Measurements from ENCODE around the gene MESD. TPM values are rescaled to one million over a fixed set of nuclear protein-coding genes. Genes with fewer than 3 reads are reported as not detected.

Gene MESD
- total RNA-seq, 5 donors from 2014 or later (not counting 1 experiment from before 2014, with no cell fraction given) = 17.7 to 32.8 (median 30.7) TPM

DNA sequence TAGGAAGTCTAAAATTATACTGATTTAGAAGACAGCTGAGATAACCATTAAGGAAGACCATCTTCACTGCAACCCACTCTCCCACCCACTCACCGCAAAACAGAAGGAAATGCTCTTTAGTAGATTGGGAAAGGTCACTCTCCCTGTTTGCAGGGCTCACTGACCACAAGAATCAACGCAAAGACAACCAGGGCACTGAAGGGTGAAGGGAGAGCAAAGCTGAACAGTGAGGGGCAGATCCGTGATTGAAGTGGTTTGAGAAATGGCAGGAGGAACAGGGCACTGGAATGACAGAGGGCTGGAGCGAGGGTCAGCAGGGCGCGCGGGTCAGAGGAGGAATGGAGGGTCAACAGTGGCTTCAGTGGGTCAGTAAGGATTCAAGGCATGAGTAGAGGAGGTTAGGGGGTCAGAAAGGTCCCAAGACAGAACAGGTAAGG lies 520 bp downstream of the MESD start:
- no peak for ATAC-seq (replicated peaks in 1 of 4)
- peaks cover 30 to 36% of the 10 kb centered on the region in 2 experiments for H3K4me1 ChIP-seq (ENCODE audit: control insufficient read depth in 1 of 2, extremely low read depth in 1 of 2, insufficient read depth in 2 of 2, low read length in 2 of 2)
- whole genome bisulfite sequencing (ENCODE audit: insufficient coverage) = 0% methylated on average over 6 of the region's 7 CpGs

GRCh38 chr15:80988148-80988796 lies 1.3 kb downstream of the MESD start:
- Histone ChIP-seq H3K4me3 (ENCODE audit: control insufficient read depth in 1 of 2, extremely low read depth in 1 of 2, low read length in 1 of 2) (peak overlapping the region; percentile 94 to 97), H3K36me3 (ENCODE audit: control insufficient read depth in 2 of 2, extremely low read depth in 1 of 2, insufficient read depth in 1 of 2, low read length in 1 of 2) (peaks cover 0 to 3% of the 10 kb centered on the region in 2 donors), H3K4me1 (ENCODE audit: control insufficient read depth in 1 of 2, extremely low read depth in 1 of 2, insufficient read depth in 2 of 2, low read length in 2 of 2) (peaks cover 30 to 36% of the 10 kb centered on the region in 2 experiments), H3K27ac (ENCODE audit: low read length) (no peak overlapping the region), H3K9me3 (no peaks in the 10 kb centered on the region), H3K27me3 (replicated peaks in 1 of 2; ENCODE audit: control insufficient read depth in 2 of 2, extremely low read depth in 1 of 2, insufficient read depth in 2 of 2, low read length in 1 of 2) (no peaks in the 10 kb centered on the region)
- H3K4me3 Mint-ChIP-seq = peak overlapping the region; percentile 92 to 99 (median 98)
- POLR2A ChIA-PET = interaction anchor here (0.7 to 0.8 kb wide), 2 partner anchors 9 to 18 kb away, joined by 3 to 5 read pairs; no protein-coding TSS in a partner anchor
- peaks cover 74 to 80% (median 80%) of the 10 kb centered on the region in 3 donors for H3K4me1 Mint-ChIP-seq
- WGBS (ENCODE audit: insufficient coverage) = no CpG with 5 or more reads among the region's 8 CpGs
- no peaks in the 10 kb centered on the region for H3K9me3 Mint-ChIP-seq
- DNase-seq = no peak
- H3K27ac Mint-ChIP-seq = peak overlapping the region; percentile 98
- no peaks in the 10 kb centered on the region for H3K27me3 Mint-ChIP-seq
- no peak for ATAC-seq (replicated peaks in 1 of 4)
- CTCF ChIA-PET = no interaction called here
- H3K36me3 Mint-ChIP-seq = peaks cover 15% of the 10 kb centered on the region

More for the DNA sequence above, 520 bp downstream of the MESD start:
- no peaks in the 10 kb centered on the region for H3K9me3 ChIP-seq
- Mint-ChIP-seq H3K4me3 (peak overlapping the region; percentile 92 to 99 (median 98)), H3K4me1 (peaks cover 68 to 74% (median 74%) of the 10 kb centered on the region in 3 donors), H3K27ac (peak overlapping the region; percentile 98), H3K9me3 (no peaks in the 10 kb centered on the region), H3K27me3 (no peaks in the 10 kb centered on the region), H3K36me3 (peaks cover 12% of the 10 kb centered on the region)
- H3K27me3 ChIP-seq (replicated peaks in 1 of 2; ENCODE audit: control insufficient read depth in 2 of 2, extremely low read depth in 1 of 2, insufficient read depth in 2 of 2, low read length in 1 of 2) = no peaks in the 10 kb centered on the region
- CTCF ChIA-PET = no interaction called here
- peak overlapping the region; percentile 94 to 97 for H3K4me3 ChIP-seq (ENCODE audit: control insufficient read depth in 1 of 2, extremely low read depth in 1 of 2, low read length in 1 of 2)
- no peak for DNase-seq
- POLR2A ChIA-PET = interaction anchor here in 1 of 2 donors (0.8 kb wide), 1 partner anchor 18 kb away, joined by 5 read pairs; no protein-coding TSS in a partner anchor
- peak overlapping the region; percentile 84 for H3K27ac ChIP-seq (ENCODE audit: low read length)
- H3K36me3 ChIP-seq (ENCODE audit: control insufficient read depth in 2 of 2, extremely low read depth in 1 of 2, insufficient read depth in 1 of 2, low read length in 1 of 2) = peaks cover 0 to 3% of the 10 kb centered on the region in 2 donors

DNA sequence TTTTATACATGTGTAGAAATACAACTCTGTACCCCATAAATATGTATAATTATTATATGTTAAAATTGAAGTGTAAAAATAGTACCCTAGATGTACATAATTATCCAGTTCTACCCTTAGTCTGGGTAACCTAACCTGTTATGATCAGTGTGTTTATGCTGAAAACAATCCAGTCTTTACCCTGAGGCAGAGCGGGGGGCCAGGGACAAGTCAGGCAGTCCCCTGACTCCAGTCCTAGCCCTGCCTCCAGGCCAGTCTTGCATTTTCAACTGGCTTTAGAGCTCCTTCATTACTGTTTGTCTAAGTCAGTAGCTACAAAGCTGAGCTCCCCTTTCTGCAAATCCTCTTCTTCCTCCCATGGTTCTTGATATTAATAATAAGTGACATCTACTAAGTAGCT lies 3.1 kb downstream of the MESD start:
- no peak overlapping the region for H3K27ac ChIP-seq (ENCODE audit: low read length)
- H3K4me1 ChIP-seq (ENCODE audit: control insufficient read depth in 1 of 2, extremely low read depth in 1 of 2, insufficient read depth in 2 of 2, low read length in 2 of 2) = peaks cover 28 to 40% of the 10 kb centered on the region in 2 experiments
- H3K36me3 ChIP-seq (ENCODE audit: control insufficient read depth in 2 of 2, extremely low read depth in 1 of 2, insufficient read depth in 1 of 2, low read length in 1 of 2) = peaks cover 0 to 13% of the 10 kb centered on the region in 2 donors
- no peaks in the 10 kb centered on the region for H3K9me3 ChIP-seq
- DNase-seq (no peak), ATAC-seq (replicated peaks in 1 of 4) (no peak)
- H3K4me1 Mint-ChIP-seq = peaks cover 78 to 84% (median 82%) of the 10 kb centered on the region in 3 donors
- H3K27me3 Mint-ChIP-seq = no peaks in the 10 kb centered on the region
- no peak overlapping the region for H3K27ac Mint-ChIP-seq
- H3K4me3 ChIP-seq (ENCODE audit: control insufficient read depth in 1 of 2, extremely low read depth in 1 of 2, low read length in 1 of 2) = no peak overlapping the region
- no peaks in the 10 kb centered on the region for H3K9me3 Mint-ChIP-seq
- POLR2A ChIA-PET = no interaction called here
- CTCF ChIA-PET = interaction anchor here in 1 of 2 donors (0.7 to 1.0 kb wide), 2 partner anchors 18 to 22 kb away, joined by 3 read pairs; no protein-coding TSS in a partner anchor
- peaks cover 25% of the 10 kb centered on the region for H3K36me3 Mint-ChIP-seq
- no peaks in the 10 kb centered on the region for H3K27me3 ChIP-seq (replicated peaks in 1 of 2; ENCODE audit: control insufficient read depth in 2 of 2, extremely low read depth in 1 of 2, insufficient read depth in 2 of 2, low read length in 1 of 2)
- WGBS (ENCODE audit: insufficient coverage) = 100% methylated on average over 1 of the region's 1 CpG
- peak overlapping the region in 1 of 3 donors; percentile 99 for H3K4me3 Mint-ChIP-seq

- Histone ChIP-seq H3K27ac (ENCODE audit: low read length) (no peak overlapping the region), H3K4me3 (ENCODE audit: control insufficient read depth in 1 of 2, extremely low read depth in 1 of 2, low read length in 1 of 2) (no peak overlapping the region), H3K4me1 (ENCODE audit: control insufficient read depth in 1 of 2, extremely low read depth in 1 of 2, insufficient read depth in 2 of 2, low read length in 2 of 2) (peaks cover 23 to 37% of the 10 kb centered on the region in 2 experiments), H3K36me3 (ENCODE audit: control insufficient read depth in 2 of 2, extremely low read depth in 1 of 2, insufficient read depth in 1 of 2, low read length in 1 of 2) (peaks cover 0 to 13% of the 10 kb centered on the region in 2 donors), H3K9me3 (no peaks in the 10 kb centered on the region), H3K27me3 (replicated peaks in 1 of 2; ENCODE audit: control insufficient read depth in 2 of 2, extremely low read depth in 1 of 2, insufficient read depth in 2 of 2, low read length in 1 of 2) (no peaks in the 10 kb centered on the region)
- Mint-ChIP-seq H3K36me3 (peaks cover 25% of the 10 kb centered on the region), H3K4me1 (peaks cover 73 to 79% (median 77%) of the 10 kb centered on the region in 3 donors), H3K27ac (peak overlapping the region in 1 of 2 donors; percentile 2), H3K4me3 (peak overlapping the region in 1 of 3 donors; percentile 55), H3K9me3 (no peaks in the 10 kb centered on the region), H3K27me3 (no peaks in the 10 kb centered on the region)
- ATAC-seq (replicated peaks in 1 of 4) = no peak
- DNase-seq = no peak
- CTCF ChIA-PET = interaction anchor here in 1 of 2 donors (0.7 to 1.1 kb wide), 3 partner anchors 16 to 22 kb away, joined by 3 to 5 read pairs (median 3); no protein-coding TSS in a partner anchor
- WGBS (ENCODE audit: insufficient coverage) = no CpG with 5 or more reads among the region's 5 CpGs
- POLR2A ChIA-PET = no interaction called here
These were observed 3.6 kb downstream of the MESD start for GRCh38 chr15:80985981-80986380.

DNA sequence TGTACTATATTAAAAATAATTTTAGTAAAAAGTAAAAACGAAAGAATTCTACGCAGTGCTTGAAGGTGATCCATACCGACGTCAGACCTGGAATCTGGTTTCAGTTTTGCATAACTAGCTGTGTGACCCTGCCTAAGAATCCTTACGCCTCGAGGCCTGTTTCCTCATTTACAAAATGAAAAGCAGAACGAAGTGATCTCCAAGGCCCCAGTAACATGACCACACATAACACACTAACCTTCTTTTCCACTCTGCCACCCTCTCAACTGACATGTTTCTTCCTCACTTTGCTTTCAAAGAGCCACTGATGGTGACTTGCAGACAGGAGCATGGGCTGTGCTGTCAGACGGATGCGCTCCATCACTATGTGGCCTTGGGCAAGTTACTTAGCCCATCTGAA lies 4.8 kb downstream of the MESD start:
- Mint-ChIP-seq H3K9me3 (no peaks in the 10 kb centered on the region), H3K27me3 (no peaks in the 10 kb centered on the region), H3K4me3 (peak overlapping the region in 2 of 3 donors; percentile 2 to 55), H3K36me3 (peaks cover 29% of the 10 kb centered on the region), H3K4me1 (peaks cover 67 to 71% (median 68%) of the 10 kb centered on the region in 3 donors), H3K27ac (peak overlapping the region in 1 of 2 donors; percentile 1)
- Histone ChIP-seq H3K27me3 (replicated peaks in 1 of 2; ENCODE audit: control insufficient read depth in 2 of 2, extremely low read depth in 1 of 2, insufficient read depth in 2 of 2, low read length in 1 of 2) (no peaks in the 10 kb centered on the region), H3K4me1 (ENCODE audit: control insufficient read depth in 1 of 2, extremely low read depth in 1 of 2, insufficient read depth in 2 of 2, low read length in 2 of 2) (peaks cover 14 to 33% of the 10 kb centered on the region in 2 experiments), H3K27ac (ENCODE audit: low read length) (no peak overlapping the region), H3K4me3 (ENCODE audit: control insufficient read depth in 1 of 2, extremely low read depth in 1 of 2, low read length in 1 of 2) (no peak overlapping the region), H3K9me3 (no peaks in the 10 kb centered on the region), H3K36me3 (ENCODE audit: control insufficient read depth in 2 of 2, extremely low read depth in 1 of 2, insufficient read depth in 1 of 2, low read length in 1 of 2) (peaks cover 0 to 22% of the 10 kb centered on the region in 2 donors)
- peak in 1 of 35 experiments; percentile 22 for DNase-seq
- ATAC-seq (replicated peaks in 1 of 4) = no peak
- CTCF ChIA-PET = interaction anchor here (0.6 to 1.1 kb wide), 3 partner anchors 13 to 94 kb away, joined by 3 to 6 read pairs (median 5); no protein-coding TSS in a partner anchor
- POLR2A ChIA-PET = interaction anchor here in 1 of 2 donors (0.5 to 0.6 kb wide), 3 partner anchors 19 to 1827 kb away, joined by 3 to 7 read pairs (median 4); partner anchors contain the start of gene STARD5
- 69% methylated on average over 6 of the region's 9 CpGs for WGBS (ENCODE audit: insufficient coverage)

- DNase-seq (no peak), ATAC-seq (replicated peaks in 1 of 4) (no peak)
- H3K27ac ChIP-seq (ENCODE audit: low read length) = no peak overlapping the region
- H3K4me1 Mint-ChIP-seq = peaks cover 58 to 65% (median 58%) of the 10 kb centered on the region in 3 donors
- H3K36me3 Mint-ChIP-seq = peaks cover 35% of the 10 kb centered on the region
- H3K4me3 Mint-ChIP-seq = no peak overlapping the region
- no peaks in the 10 kb centered on the region for H3K27me3 ChIP-seq (replicated peaks in 1 of 2; ENCODE audit: control insufficient read depth in 2 of 2, extremely low read depth in 1 of 2, insufficient read depth in 2 of 2, low read length in 1 of 2)
- no peaks in the 10 kb centered on the region for H3K9me3 ChIP-seq
- no peaks in the 10 kb centered on the region for H3K9me3 Mint-ChIP-seq
- H3K4me3 ChIP-seq (ENCODE audit: control insufficient read depth in 1 of 2, extremely low read depth in 1 of 2, low read length in 1 of 2) = no peak overlapping the region
- H3K36me3 ChIP-seq (ENCODE audit: control insufficient read depth in 2 of 2, extremely low read depth in 1 of 2, insufficient read depth in 1 of 2, low read length in 1 of 2) = peaks cover 0 to 40% of the 10 kb centered on the region in 2 donors
- H3K4me1 ChIP-seq (ENCODE audit: control insufficient read depth in 1 of 2, extremely low read depth in 1 of 2, insufficient read depth in 2 of 2, low read length in 2 of 2) = peaks cover under 1 to 17% of the 10 kb centered on the region in 2 experiments
- ChIA-PET POLR2A (interaction anchor here in 1 of 2 donors (0.7 kb wide), 1 partner anchor 33 kb away, joined by 7 read pairs; no protein-coding TSS in a partner anchor), CTCF (no interaction called here)
- no peak overlapping the region for H3K27ac Mint-ChIP-seq
- no peaks in the 10 kb centered on the region for H3K27me3 Mint-ChIP-seq
- 100% methylated on average over 2 of the region's 5 CpGs for WGBS (ENCODE audit: insufficient coverage)
These were observed 6.8 kb downstream of the MESD start for GRCh38 chr15:80982839-80983238.
